ENCODE measurements around the gene RARRES2. TPM values are rescaled to one million over a fixed set of nuclear protein-coding genes. Genes with fewer than 3 reads are reported as not detected.

RARRES2 gene
- polyA plus RNA-seq, 2 donors = 22.6 to 39.3 TPM

DNA sequence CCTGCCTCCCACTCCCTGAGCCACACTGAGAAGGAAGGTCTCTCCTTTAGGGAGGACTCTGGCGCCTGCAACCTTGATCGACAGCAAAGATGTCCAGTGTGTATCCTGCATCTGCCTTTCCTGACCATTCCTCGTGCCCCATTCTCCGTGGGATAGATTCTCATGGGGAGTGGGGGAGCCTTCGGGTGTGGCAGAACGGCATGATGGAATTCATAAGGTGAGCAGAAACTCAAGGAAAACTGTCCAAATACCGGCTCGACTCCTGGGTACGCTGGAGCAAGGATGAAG lies 636 bp upstream of the RARRES2 start:
- no peak overlapping the region for H3K4me3 ChIP-seq (ENCODE audit: low read depth in 1 of 2, low read length in 2 of 2)
- H3K4me1 ChIP-seq (ENCODE audit: control insufficient read depth in 2 of 2, insufficient read depth in 2 of 2, low read length in 1 of 2) = peaks cover 3 to 17% of the 10 kb centered on the region in 2 donors
- WGBS, 2 donors = 87 to 88% methylated on average over 9 of the region's 9 CpGs
- peaks cover 0 to 8% of the 10 kb centered on the region in 2 donors for H3K27me3 ChIP-seq (ENCODE audit: control insufficient read depth in 1 of 2, insufficient read depth in 2 of 2, low read length in 2 of 2)
- peaks cover 0 to 7% of the 10 kb centered on the region in 2 donors for H3K36me3 ChIP-seq (ENCODE audit: control insufficient read depth in 2 of 2, insufficient read depth in 2 of 2, low read length in 1 of 2)
- H3K27ac ChIP-seq (ENCODE audit: low read depth in 2 of 2, low read length in 1 of 2) = peak overlapping the region in 1 of 2 donors; percentile 57
- H3K9me3 ChIP-seq (ENCODE audit: control insufficient read depth in 2 of 2, insufficient read depth in 1 of 2, low read depth in 1 of 2, low read length in 1 of 2) = peaks cover 0 to 4% of the 10 kb centered on the region in 2 donors

DNA sequence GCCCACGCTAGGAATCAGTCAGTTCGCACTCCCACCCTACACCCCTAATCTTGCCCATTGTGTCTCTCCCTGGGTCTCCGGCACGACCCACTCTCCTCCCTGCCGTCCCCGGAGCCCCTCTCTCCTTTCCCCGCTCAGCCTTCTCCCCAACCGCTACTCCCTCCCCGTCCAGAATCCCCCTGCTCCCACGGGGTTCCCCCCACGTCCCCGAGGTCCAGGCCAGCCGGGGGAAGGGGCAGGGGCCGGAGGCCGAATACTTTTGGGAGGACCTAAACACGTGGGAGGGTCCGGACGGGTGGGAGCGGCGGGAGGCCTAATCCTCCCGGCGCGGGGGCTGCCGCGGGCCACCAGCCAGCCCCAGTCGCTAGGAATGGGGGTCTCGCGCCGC lies 560 bp downstream of the RARRES2 start:
- Histone ChIP-seq H3K9me3 (ENCODE audit: control insufficient read depth in 2 of 2, insufficient read depth in 1 of 2, low read depth in 1 of 2, low read length in 1 of 2) (peaks cover 0 to 4% of the 10 kb centered on the region in 2 donors), H3K4me3 (ENCODE audit: low read depth in 1 of 2, low read length in 2 of 2) (peak overlapping the region; percentile 30 to 32), H3K36me3 (ENCODE audit: control insufficient read depth in 2 of 2, insufficient read depth in 2 of 2, low read length in 1 of 2) (peaks cover 0 to 9% of the 10 kb centered on the region in 2 donors), H3K4me1 (ENCODE audit: control insufficient read depth in 2 of 2, insufficient read depth in 2 of 2, low read length in 1 of 2) (peaks cover 3 to 24% of the 10 kb centered on the region in 2 donors), H3K27ac (ENCODE audit: low read depth in 2 of 2, low read length in 1 of 2) (peak overlapping the region; percentile 34 to 71), H3K27me3 (ENCODE audit: control insufficient read depth in 1 of 2, insufficient read depth in 2 of 2, low read length in 2 of 2) (peaks cover 0 to 8% of the 10 kb centered on the region in 2 donors)
- 7% methylated on average over 25 to 29 of the region's 29 CpGs for WGBS, 2 donors

DNA sequence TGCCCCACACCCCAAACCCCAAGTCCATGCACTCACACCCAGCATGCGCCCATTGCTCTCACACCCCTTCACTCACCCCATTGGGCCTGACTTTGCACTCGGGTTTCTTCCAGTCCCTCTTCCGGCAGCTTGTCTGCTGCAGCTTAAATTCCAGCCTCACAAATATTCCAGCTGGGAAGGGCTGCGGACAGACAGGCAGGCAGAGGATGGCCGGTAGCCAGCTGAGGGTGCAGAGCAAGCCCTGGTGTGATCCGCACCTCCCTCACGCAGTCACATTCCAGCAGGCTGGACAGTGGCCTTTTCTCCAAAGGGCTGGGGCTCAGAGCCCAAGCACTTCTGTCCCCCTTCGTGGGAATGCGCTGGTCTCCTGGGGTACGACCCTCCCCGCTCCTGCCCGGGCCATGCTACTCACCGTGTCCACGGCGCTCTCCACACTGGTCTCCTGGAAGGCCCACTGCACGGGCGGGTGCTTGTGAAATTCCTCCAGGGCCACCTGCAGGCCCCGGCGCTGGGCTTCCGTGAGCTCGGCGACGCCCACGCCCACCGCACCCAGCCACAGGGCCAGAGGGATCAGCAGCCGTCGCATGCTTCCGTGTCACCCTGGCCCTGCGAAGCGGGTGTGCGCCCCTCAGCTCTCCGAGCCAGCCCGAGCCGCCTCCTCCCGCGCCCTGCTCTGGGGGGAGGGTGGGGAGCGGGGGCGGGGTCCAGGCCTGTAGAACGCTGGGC lies 1.2 kb downstream of the RARRES2 start:
- Histone ChIP-seq H3K4me3 (ENCODE audit: low read depth in 1 of 2, low read length in 2 of 2) (peak overlapping the region; percentile 32 to 34), H3K36me3 (ENCODE audit: control insufficient read depth in 2 of 2, insufficient read depth in 2 of 2, low read length in 1 of 2) (peaks cover 0 to 9% of the 10 kb centered on the region in 2 donors), H3K27me3 (ENCODE audit: control insufficient read depth in 1 of 2, insufficient read depth in 2 of 2, low read length in 2 of 2) (peaks cover 0 to 8% of the 10 kb centered on the region in 2 donors), H3K4me1 (ENCODE audit: control insufficient read depth in 2 of 2, insufficient read depth in 2 of 2, low read length in 1 of 2) (peaks cover 3 to 24% of the 10 kb centered on the region in 2 donors), H3K27ac (ENCODE audit: low read depth in 2 of 2, low read length in 1 of 2) (peak overlapping the region; percentile 37 to 48), H3K9me3 (ENCODE audit: control insufficient read depth in 2 of 2, insufficient read depth in 1 of 2, low read depth in 1 of 2, low read length in 1 of 2) (peaks cover 0 to 4% of the 10 kb centered on the region in 2 donors)
- WGBS, 2 donors = 15 to 18% methylated on average over 38 to 39 of the region's 39 CpGs

DNA sequence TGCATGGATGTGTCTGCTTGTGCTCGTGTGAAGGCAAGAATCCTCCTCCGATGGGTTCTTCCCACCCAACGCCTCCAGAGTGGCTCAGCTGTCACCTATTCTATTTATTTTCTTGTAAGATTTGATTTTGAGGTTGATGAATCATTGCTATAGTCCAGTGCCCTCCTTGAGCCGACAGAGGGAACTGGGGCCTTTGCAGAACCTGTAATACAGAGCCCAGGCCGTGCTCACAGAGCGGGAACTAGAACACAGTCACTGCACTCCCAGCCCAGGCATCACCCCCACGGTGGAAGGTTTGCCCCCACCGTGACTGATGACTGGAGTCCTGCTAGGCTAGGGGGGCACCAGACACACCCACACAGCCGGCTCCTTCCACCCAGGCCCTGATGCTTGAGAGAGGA lies 2.0 kb downstream of the RARRES2 start:
- Histone ChIP-seq H3K4me1 (ENCODE audit: control insufficient read depth in 2 of 2, insufficient read depth in 2 of 2, low read length in 1 of 2) (peaks cover 4 to 24% of the 10 kb centered on the region in 2 donors), H3K27me3 (ENCODE audit: control insufficient read depth in 1 of 2, insufficient read depth in 2 of 2, low read length in 2 of 2) (peaks cover 0 to 8% of the 10 kb centered on the region in 2 donors), H3K36me3 (ENCODE audit: control insufficient read depth in 2 of 2, insufficient read depth in 2 of 2, low read length in 1 of 2) (peaks cover 0 to 9% of the 10 kb centered on the region in 2 donors), H3K27ac (ENCODE audit: low read depth in 2 of 2, low read length in 1 of 2) (peak overlapping the region in 1 of 2 donors; percentile 16), H3K9me3 (ENCODE audit: control insufficient read depth in 2 of 2, insufficient read depth in 1 of 2, low read depth in 1 of 2, low read length in 1 of 2) (peaks cover 0 to 4% of the 10 kb centered on the region in 2 donors), H3K4me3 (ENCODE audit: low read depth in 1 of 2, low read length in 2 of 2) (no peak overlapping the region)
- 49 to 55% methylated on average over 9 of the region's 9 CpGs for WGBS, 2 donors

DNA sequence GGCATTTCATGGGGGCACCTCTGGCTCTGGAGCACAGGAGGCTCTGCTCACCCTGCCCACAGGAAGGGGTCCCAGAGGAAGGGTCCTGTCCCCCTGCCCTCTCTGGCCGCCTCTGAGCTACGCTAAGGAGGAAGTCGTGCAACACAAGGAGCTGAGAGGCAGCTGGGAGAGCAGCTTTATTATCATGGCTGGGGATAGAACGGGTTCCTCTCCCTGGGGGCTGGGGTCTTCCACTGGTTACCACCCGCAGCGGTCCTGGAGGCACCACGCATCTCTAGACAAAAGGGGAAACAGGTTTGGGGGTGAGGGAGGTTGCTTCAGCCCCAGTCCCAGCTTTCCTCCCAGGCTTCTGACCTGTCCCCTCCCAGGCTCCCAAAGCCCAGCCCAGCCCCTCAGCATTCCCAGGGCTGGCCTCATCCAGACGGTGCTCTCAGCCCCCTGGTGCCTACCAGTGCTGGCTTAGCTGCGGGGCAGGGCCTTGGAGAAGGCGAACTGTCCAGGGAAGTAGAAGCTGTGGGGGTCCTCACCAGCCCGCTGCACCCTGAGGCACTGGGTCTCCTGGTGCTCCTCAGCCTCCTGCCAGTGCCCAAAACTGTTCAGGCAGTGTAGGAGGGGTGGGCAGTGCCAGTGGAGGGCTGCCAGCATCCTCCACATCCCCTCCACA lies 3.1 kb downstream of the RARRES2 start:
- H3K27me3 ChIP-seq (ENCODE audit: control insufficient read depth in 1 of 2, insufficient read depth in 2 of 2, low read length in 2 of 2) = peaks cover 0 to 8% of the 10 kb centered on the region in 2 donors
- WGBS, 2 donors = 80 to 83% methylated on average over 11 of the region's 11 CpGs
- peak overlapping the region in 1 of 2 donors; percentile 6 for H3K27ac ChIP-seq (ENCODE audit: low read depth in 2 of 2, low read length in 1 of 2)
- H3K4me1 ChIP-seq (ENCODE audit: control insufficient read depth in 2 of 2, insufficient read depth in 2 of 2, low read length in 1 of 2) = peaks cover 6 to 24% of the 10 kb centered on the region in 2 donors
- H3K9me3 ChIP-seq (ENCODE audit: control insufficient read depth in 2 of 2, insufficient read depth in 1 of 2, low read depth in 1 of 2, low read length in 1 of 2) = peaks cover 0 to 2% of the 10 kb centered on the region in 2 donors
- H3K36me3 ChIP-seq (ENCODE audit: control insufficient read depth in 2 of 2, insufficient read depth in 2 of 2, low read length in 1 of 2) = peaks cover 0 to 12% of the 10 kb centered on the region in 2 donors
- H3K4me3 ChIP-seq (ENCODE audit: low read depth in 1 of 2, low read length in 2 of 2) = no peak overlapping the region

DNA sequence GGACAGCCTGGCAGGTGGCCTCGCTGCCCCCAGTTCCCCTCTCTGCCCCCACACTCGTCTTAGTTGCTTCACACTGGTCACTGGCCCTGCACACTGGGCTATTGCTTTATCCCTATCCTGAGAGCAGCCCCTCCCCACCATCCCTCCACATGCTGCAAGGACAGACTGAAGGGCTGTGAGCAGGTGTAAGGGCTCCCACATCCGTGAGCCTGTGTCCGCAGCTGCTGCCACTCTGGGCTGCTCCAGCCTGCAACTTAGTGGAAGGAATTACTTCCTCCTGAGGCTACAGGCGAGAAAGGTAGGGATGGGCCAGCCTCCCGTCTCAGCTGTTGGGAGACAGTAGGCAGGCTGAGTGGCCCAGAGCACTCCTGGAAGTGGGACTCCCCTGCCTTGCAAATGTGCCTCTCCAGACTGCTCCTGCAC lies 3.8 kb downstream of the RARRES2 start:
- Histone ChIP-seq H3K9me3 (ENCODE audit: control insufficient read depth in 2 of 2, insufficient read depth in 1 of 2, low read depth in 1 of 2, low read length in 1 of 2) (peaks cover 0 to 2% of the 10 kb centered on the region in 2 donors), H3K4me1 (ENCODE audit: control insufficient read depth in 2 of 2, insufficient read depth in 2 of 2, low read length in 1 of 2) (peaks cover 6 to 24% of the 10 kb centered on the region in 2 donors), H3K27ac (ENCODE audit: low read depth in 2 of 2, low read length in 1 of 2) (no peak overlapping the region), H3K4me3 (ENCODE audit: low read depth in 1 of 2, low read length in 2 of 2) (no peak overlapping the region), H3K27me3 (ENCODE audit: control insufficient read depth in 1 of 2, insufficient read depth in 2 of 2, low read length in 2 of 2) (peaks cover 0 to 8% of the 10 kb centered on the region in 2 donors), H3K36me3 (ENCODE audit: control insufficient read depth in 2 of 2, insufficient read depth in 2 of 2, low read length in 1 of 2) (peaks cover 0 to 12% of the 10 kb centered on the region in 2 donors)
- WGBS, 2 donors = 81 to 85% methylated on average over 6 of the region's 6 CpGs

DNA sequence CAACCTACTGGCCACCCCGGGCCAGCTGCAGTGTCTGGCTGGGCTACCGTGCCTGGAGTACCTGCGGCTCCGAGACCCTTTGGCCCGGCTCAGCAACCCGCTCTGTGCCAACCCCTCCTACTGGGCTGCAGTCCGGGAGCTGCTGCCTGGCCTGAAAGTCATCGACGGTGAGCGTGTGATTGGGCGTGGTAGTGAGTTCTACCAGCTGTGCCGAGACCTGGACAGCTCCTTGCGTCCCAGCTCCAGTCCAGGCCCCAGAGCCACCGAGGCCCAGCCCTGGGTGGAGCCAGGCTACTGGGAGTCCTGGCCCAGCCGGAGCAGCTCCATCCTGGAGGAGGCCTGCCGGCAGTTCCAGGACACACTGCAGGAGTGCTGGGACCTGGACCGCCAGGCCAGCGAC lies 4.2 kb downstream of the RARRES2 start:
- Histone ChIP-seq H3K36me3 (ENCODE audit: control insufficient read depth in 2 of 2, insufficient read depth in 2 of 2, low read length in 1 of 2) (peaks cover 0 to 12% of the 10 kb centered on the region in 2 donors), H3K9me3 (ENCODE audit: control insufficient read depth in 2 of 2, insufficient read depth in 1 of 2, low read depth in 1 of 2, low read length in 1 of 2) (peaks cover 0 to 2% of the 10 kb centered on the region in 2 donors), H3K4me1 (ENCODE audit: control insufficient read depth in 2 of 2, insufficient read depth in 2 of 2, low read length in 1 of 2) (peaks cover 6 to 24% of the 10 kb centered on the region in 2 donors), H3K4me3 (ENCODE audit: low read depth in 1 of 2, low read length in 2 of 2) (no peak overlapping the region), H3K27ac (ENCODE audit: low read depth in 2 of 2, low read length in 1 of 2) (no peak overlapping the region), H3K27me3 (ENCODE audit: control insufficient read depth in 1 of 2, insufficient read depth in 2 of 2, low read length in 2 of 2) (peaks cover 0 to 8% of the 10 kb centered on the region in 2 donors)
- 73 to 87% methylated on average over 18 of the region's 18 CpGs for WGBS, 2 donors

DNA sequence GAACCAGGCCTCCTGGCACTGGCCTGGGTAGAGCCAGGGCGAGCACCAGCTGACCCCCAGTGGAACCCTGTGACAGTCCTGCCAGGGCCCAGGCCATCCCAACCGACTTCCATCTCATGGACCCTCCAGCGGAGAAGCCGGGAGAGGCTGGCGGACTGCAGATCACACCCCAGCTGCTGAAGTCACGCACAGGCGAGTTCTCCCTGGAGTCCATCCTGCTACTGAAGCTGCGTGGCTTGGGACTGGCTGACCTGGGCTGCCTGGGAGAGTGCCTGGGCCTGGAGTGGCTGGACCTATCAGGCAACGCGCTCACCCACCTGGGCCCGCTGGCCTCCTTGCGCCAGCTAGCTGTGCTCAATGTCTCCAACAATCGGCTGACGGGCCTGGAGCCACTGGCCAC lies 4.7 kb downstream of the RARRES2 start:
- 84 to 94% methylated on average over 14 of the region's 14 CpGs for WGBS, 2 donors
- Histone ChIP-seq H3K4me1 (ENCODE audit: control insufficient read depth in 2 of 2, insufficient read depth in 2 of 2, low read length in 1 of 2) (peaks cover 6 to 24% of the 10 kb centered on the region in 2 donors), H3K27me3 (ENCODE audit: control insufficient read depth in 1 of 2, insufficient read depth in 2 of 2, low read length in 2 of 2) (peaks cover 0 to 8% of the 10 kb centered on the region in 2 donors), H3K9me3 (ENCODE audit: control insufficient read depth in 2 of 2, insufficient read depth in 1 of 2, low read depth in 1 of 2, low read length in 1 of 2) (peaks cover 0 to 2% of the 10 kb centered on the region in 2 donors), H3K4me3 (ENCODE audit: low read depth in 1 of 2, low read length in 2 of 2) (no peak overlapping the region), H3K36me3 (ENCODE audit: control insufficient read depth in 2 of 2, insufficient read depth in 2 of 2, low read length in 1 of 2) (peaks cover 0 to 12% of the 10 kb centered on the region in 2 donors), H3K27ac (ENCODE audit: low read depth in 2 of 2, low read length in 1 of 2) (no peak overlapping the region)

DNA sequence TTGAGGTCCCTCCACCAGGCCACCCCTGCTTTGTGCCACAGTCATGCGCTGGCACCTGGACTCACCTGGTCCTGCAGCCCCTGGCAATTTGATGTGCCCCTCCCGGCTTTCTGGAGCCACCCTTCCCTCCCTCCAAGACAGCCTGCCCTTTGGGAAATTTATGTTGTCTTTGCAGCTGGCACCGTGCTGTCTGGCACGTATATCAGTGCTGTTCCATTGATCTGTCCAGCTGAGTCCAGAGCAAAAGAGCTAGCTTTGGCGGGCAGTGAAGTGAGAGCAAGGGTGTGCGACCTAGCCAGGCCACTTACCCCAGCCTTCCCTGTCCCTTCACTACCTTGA lies 5.7 kb downstream of the RARRES2 start:
- Histone ChIP-seq H3K4me1 (ENCODE audit: control insufficient read depth in 2 of 2, insufficient read depth in 2 of 2, low read length in 1 of 2) (peaks cover 3 to 24% of the 10 kb centered on the region in 2 donors), H3K27me3 (ENCODE audit: control insufficient read depth in 1 of 2, insufficient read depth in 2 of 2, low read length in 2 of 2) (no peaks in the 10 kb centered on the region), H3K36me3 (ENCODE audit: control insufficient read depth in 2 of 2, insufficient read depth in 2 of 2, low read length in 1 of 2) (peaks cover 0 to 15% of the 10 kb centered on the region in 2 donors), H3K9me3 (ENCODE audit: control insufficient read depth in 2 of 2, insufficient read depth in 1 of 2, low read depth in 1 of 2, low read length in 1 of 2) (peaks cover 0 to 2% of the 10 kb centered on the region in 2 donors), H3K27ac (ENCODE audit: low read depth in 2 of 2, low read length in 1 of 2) (peak overlapping the region; percentile 47 to 52), H3K4me3 (ENCODE audit: low read depth in 1 of 2, low read length in 2 of 2) (no peak overlapping the region)
- 50 to 61% methylated on average over 6 of the region's 6 CpGs for WGBS, 2 donors
